Measurements from ENCODE around the gene ZNF283. TPM values are rescaled to one million over a fixed set of nuclear protein-coding genes. Genes with fewer than 3 reads are reported as not detected.

ZNF283 gene
- total and polyA plus RNA-seq, 9 of the 15 experiments (the other 6 are each of a cell fraction or from before 2014, with no cell fraction given): 6.0 to 19.5 (median 9.8) TPM

DNA sequence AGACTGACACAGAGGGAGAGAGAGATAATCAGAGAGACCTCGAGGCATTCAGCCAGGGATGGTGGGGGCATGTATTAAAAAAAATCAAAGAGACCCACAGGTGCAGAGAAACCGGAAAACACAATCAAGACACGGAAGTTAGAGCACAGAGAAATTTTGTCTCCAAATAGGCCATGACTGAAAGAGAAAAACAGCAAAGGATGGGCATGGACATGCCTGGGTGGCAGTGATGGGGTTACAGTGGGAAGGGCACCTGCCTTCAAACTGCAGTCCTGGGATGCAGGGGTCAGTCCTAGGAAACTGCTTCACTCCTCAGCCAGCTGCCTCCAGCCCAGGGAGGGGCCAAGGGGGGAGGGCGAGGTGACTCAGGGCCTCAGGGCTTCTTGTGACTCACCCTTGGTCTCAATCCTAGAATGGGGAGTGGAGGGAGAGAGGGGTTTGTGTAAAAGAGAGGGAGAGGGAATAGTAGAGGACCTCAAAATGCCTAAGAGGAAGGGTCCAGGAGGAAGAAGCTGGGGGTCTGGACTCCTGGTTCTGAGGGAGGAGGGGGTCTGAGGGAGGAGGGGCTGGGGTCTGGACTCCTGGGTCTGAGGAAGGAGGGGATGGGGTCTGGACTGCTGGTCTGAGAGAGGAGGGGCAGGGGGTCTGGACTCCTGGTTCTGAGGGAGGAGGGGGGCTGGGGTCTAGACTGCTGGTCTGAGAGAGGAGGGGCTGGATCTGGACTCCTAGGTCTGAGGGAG lies 42.7 kb upstream of the ZNF283 start (continued):
- TF ChIP-seq, protein P1, sequence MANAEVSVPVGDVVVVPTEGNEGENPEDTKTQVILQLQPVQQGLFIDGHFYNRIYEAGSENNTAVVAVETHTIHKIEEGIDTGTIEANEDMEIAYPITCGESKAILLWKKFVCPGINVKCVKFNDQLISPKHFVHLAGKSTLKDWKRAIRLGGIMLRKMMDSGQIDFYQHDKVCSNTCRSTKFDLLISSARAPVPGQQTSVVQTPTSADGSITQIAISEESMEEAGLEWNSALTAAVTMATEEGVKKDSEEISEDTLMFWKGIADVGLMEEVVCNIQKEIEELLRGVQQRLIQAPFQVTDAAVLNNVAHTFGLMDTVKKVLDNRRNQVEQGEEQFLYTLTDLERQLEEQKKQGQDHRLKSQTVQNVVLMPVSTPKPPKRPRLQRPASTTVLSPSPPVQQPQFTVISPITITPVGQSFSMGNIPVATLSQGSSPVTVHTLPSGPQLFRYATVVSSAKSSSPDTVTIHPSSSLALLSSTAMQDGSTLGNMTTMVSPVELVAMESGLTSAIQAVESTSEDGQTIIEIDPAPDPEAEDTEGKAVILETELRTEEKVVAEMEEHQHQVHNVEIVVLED (CRISPR knock-in tag; IDR thresholded peaks at IDR 0.05): no peak; the same call in 1 of the 2 replicates
- TF ChIP-seq DIDO1 (tag; IDR thresholded peaks at IDR 0.05; ENCODE audit: low read depth) (no peak), EP300 (IDR thresholded peaks at IDR 0.05; ENCODE audit: low read length) (peak; percentile 68), HMG20B (CRISPR knock-in tag; IDR thresholded peaks at IDR 0.05) (no peak), TEAD4 (IDR thresholded peaks at IDR 0.05; ENCODE audit: low read length) (peak; percentile 13; the same call in 1 of the 2 replicates), TEAD4 (CRISPR knock-in tag; IDR thresholded peaks at IDR 0.05; ENCODE audit: borderline replicate concordance) (no peak), C11orf30 (IDR thresholded peaks at IDR 0.05; ENCODE audit: low read depth) (peak; percentile 49), ARID2 (IDR thresholded peaks at IDR 0.05) (no peak), RBM14 (IDR thresholded peaks at IDR 0.05; ENCODE audit: borderline replicate concordance, insufficient read depth, low read depth, low read length) (no peak), SAFB (IDR thresholded peaks at IDR 0.05; ENCODE audit: borderline replicate concordance, low read depth, low read length) (no peak), NFXL1 (CRISPR knock-in tag; IDR thresholded peaks at IDR 0.05) (no peak), NBN (IDR thresholded peaks at IDR 0.05; ENCODE audit: low read depth) (0 out of 2 replicates have a peak, but pooled peaks have one; percentile 25)
- TF ChIP-seq, protein P2, sequence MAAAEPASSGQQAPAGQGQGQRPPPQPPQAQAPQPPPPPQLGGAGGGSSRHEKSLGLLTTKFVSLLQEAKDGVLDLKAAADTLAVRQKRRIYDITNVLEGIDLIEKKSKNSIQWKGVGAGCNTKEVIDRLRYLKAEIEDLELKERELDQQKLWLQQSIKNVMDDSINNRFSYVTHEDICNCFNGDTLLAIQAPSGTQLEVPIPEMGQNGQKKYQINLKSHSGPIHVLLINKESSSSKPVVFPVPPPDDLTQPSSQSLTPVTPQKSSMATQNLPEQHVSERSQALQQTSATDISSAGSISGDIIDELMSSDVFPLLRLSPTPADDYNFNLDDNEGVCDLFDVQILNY (CRISPR knock-in tag; IDR thresholded peaks at IDR 0.05): no peak
- TF ChIP-seq, protein P3, sequence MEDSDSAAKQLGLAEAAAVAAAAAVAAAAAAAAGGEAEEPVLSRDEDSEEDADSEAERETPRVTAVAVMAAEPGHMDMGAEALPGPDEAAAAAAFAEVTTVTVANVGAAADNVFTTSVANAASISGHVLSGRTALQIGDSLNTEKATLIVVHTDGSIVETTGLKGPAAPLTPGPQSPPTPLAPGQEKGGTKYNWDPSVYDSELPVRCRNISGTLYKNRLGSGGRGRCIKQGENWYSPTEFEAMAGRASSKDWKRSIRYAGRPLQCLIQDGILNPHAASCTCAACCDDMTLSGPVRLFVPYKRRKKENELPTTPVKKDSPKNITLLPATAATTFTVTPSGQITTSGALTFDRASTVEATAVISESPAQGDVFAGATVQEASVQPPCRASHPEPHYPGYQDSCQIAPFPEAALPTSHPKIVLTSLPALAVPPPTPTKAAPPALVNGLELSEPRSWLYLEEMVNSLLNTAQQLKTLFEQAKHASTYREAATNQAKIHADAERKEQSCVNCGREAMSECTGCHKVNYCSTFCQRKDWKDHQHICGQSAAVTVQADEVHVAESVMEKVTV (CRISPR knock-in tag; IDR thresholded peaks at IDR 0.05): no peak
- TF ChIP-seq, protein P4, sequence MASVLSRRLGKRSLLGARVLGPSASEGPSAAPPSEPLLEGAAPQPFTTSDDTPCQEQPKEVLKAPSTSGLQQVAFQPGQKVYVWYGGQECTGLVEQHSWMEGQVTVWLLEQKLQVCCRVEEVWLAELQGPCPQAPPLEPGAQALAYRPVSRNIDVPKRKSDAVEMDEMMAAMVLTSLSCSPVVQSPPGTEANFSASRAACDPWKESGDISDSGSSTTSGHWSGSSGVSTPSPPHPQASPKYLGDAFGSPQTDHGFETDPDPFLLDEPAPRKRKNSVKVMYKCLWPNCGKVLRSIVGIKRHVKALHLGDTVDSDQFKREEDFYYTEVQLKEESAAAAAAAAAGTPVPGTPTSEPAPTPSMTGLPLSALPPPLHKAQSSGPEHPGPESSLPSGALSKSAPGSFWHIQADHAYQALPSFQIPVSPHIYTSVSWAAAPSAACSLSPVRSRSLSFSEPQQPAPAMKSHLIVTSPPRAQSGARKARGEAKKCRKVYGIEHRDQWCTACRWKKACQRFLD (CRISPR knock-in tag; IDR thresholded peaks at IDR 0.05): peak; percentile 76; the same call in 1 of the 2 replicates
- TF ChIP-seq, protein P5, sequence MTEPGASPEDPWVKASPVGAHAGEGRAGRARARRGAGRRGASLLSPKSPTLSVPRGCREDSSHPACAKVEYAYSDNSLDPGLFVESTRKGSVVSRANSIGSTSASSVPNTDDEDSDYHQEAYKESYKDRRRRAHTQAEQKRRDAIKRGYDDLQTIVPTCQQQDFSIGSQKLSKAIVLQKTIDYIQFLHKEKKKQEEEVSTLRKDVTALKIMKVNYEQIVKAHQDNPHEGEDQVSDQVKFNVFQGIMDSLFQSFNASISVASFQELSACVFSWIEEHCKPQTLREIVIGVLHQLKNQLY (CRISPR knock-in tag; conservative IDR thresholded peaks at IDR 0.05): no peak
- TF ChIP-seq, protein P6, sequence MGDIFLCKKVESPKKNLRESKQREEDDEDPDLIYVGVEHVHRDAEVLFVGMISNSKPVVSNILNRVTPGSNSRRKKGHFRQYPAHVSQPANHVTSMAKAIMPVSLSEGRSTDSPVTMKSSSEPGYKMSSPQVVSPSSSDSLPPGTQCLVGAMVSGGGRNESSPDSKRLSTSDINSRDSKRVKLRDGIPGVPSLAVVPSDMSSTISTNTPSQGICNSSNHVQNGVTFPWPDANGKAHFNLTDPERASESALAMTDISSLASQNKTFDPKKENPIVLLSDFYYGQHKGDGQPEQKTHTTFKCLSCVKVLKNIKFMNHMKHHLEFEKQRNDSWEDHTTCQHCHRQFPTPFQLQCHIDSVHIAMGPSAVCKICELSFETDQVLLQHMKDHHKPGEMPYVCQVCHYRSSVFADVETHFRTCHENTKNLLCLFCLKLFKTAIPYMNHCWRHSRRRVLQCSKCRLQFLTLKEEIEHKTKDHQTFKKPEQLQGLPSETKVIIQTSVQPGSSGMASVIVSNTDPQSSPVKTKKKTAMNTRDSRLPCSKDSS (IDR thresholded peaks at IDR 0.05; ENCODE audit: low read depth, partially characterized antibody): no peak
- TF ChIP-seq, protein P7, sequence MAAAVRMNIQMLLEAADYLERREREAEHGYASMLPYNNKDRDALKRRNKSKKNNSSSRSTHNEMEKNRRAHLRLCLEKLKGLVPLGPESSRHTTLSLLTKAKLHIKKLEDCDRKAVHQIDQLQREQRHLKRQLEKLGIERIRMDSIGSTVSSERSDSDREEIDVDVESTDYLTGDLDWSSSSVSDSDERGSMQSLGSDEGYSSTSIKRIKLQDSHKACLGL (CRISPR knock-in tag; IDR thresholded peaks at IDR 0.05; ENCODE audit: borderline replicate concordance, poor library complexity, severe bottlenecking): no peak

All from K562 (cell line).